ENCODE results near the gene RRN3. TPM values are rescaled to one million over a fixed set of nuclear protein-coding genes. Genes with fewer than 3 reads are reported as not detected.
A peak's percentile ranks its signal among the peaks of the same experiment; 100 is the strongest.
"Not testable (repeated sequence)": the region's sequence is repeated elsewhere in the genome, so short reads cannot be mapped to it uniquely, and the experiment has no call there.

RRN3 gene
- total RNA-seq: 10 to 100 TPM; 24.7 to 56.9 (median 38.1) TPM

DNA sequence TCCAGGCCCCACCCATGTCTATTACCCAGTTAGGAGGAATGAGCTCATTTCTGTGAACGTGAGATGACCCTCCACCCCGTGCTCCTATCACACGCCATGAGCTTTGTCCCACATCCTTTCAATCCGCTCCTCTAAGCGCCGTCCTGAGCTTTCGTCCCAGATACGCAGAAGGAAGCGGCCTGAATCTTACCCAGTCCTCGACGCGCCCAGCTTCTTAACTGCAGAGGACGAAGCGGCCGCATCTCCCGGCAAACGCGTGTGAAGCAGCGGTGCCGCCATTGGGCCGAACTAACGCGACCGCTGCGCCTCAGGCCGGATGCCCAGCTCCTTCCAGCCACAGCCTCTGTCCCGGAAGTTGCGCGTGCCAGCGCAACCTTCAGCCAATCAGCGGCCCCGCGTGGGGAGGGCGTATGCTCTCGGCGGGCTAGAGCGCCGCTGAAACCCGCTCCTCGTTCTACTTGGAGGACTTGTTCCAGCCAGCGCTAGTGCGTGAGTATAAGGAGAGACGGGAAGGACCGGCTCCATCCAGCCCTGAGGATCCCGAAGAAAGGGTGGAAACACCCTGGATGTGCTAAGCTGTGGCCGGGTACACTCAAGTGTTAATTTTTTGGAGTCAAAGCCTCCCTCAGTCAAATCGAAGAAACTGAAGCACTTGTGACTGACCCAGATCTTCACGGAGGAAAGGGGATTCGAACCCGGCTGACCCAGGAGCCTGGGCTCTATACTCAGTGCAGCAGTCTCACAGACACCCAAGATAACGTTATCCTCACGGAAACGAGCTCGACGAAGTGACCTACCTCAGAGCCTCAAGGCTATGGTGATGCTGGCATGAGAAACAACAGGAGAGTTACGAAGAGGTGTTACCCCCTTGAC is at the start of gene RRN3:
TSS of gene RRN3 (minus strand) at position 318 of the 873 bp plus-strand sequence. CDS start at position 279, 39 bp downstream.
- H3K9me3 ChIP-seq; intact Hi-C loops (cut with DNase I; ENCODE audit: low total_unique reads); H3K27me3 ChIP-seq; H3K36me3 ChIP-seq; H3K4me1 ChIP-seq: not testable (repeated sequence)
- peak; percentile 89 to 94 for DNase-seq
- peak within 1 kb of the TSS; percentile 64 to 76 for H3K4me3 ChIP-seq
- H3K27ac ChIP-seq: peak within 1 kb of the TSS; percentile 76 to 79
- peak in 1 of 4 experiments; percentile 31 for TF ChIP-seq CTCF (IDR thresholded peaks at IDR 0.05)
- TF ChIP-seq POLR2A (IDR thresholded peaks at IDR 0.05): peak; percentile 47 to 60

DNA sequence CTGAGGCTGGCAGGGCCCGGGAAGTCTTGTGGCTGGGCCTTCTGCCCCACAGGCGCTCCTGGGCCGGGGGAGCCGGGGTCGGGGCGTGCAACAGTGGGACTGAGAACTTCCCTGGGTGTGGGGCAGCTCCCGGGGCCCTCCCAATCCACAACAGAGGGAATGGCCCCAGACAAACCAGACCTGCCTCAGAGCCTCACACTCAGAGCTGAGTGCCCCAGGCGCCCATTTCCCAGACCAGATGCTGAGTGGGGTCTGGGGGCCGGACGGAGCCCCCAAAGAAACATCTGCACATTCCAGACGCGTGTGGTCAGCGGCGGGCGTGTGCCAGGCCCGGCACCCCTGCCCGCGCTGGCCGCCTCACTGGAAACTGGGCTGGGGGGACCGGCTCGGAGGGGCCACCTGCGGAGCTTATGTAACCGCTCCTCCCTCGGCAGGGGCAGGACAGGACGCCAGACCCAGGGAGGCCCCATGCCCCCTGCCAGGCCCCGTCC is 49.6 kb upstream of the RRN3 start:
- intact Hi-C loops (cut with DNase I; ENCODE audit: low total_unique reads); H3K9me3 ChIP-seq; H3K36me3 ChIP-seq; DNase-seq; H3K27me3 ChIP-seq: not testable (repeated sequence)
- Histone ChIP-seq H3K4me3 (peak overlapping the region; percentile 24 to 30), H3K27ac (peak overlapping the region; percentile 89 to 94), H3K4me1 (peaks cover 7 to 24% of the 10 kb centered on the region in 2 donors)

GRCh38 chr16:15142891-15143600 is 49.0 kb upstream of the RRN3 start:
- Histone ChIP-seq H3K4me1 (peaks cover 7 to 24% of the 10 kb centered on the region in 2 donors), H3K27ac (peak overlapping the region; percentile 89 to 94), H3K4me3 (peak overlapping the region in 1 of 2 donors; percentile 30)
- H3K9me3 ChIP-seq; DNase-seq; H3K27me3 ChIP-seq; H3K36me3 ChIP-seq; intact Hi-C loops (cut with DNase I; ENCODE audit: low total_unique reads): not testable (repeated sequence)

- H3K27me3 ChIP-seq; H3K36me3 ChIP-seq; H3K4me3 ChIP-seq; intact Hi-C loops (cut with DNase I; ENCODE audit: low total_unique reads); H3K9me3 ChIP-seq: not testable (repeated sequence)
- peak overlapping the region; percentile 89 to 94 for H3K27ac ChIP-seq
- DNase-seq: peak; percentile 54 to 55
- peaks cover 7 to 24% of the 10 kb centered on the region in 2 donors for H3K4me1 ChIP-seq
Measured at GRCh38 chr16:15142107-15142890, 48.2 kb upstream of the RRN3 start.

DNA sequence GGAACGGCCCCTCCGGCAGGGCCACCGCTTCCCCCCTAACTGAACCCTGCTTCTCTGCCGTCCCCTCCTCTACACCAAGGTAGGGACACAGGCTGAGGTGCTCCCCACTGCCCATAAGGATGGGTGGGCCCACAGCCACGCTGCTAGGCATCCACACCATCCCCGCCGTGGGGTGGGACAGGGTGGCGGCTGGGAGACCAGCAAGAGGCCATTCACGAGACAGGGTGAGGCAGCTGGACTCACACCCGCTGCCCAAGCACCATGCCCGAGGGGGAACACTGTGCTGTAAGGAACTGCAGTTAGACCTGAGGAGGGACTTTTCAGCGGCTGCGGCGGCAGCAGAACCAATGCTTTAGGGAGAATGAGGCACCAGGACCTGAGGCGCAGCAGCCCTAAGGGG is 47.5 kb upstream of the RRN3 start:
- Histone ChIP-seq H3K27ac (peak overlapping the region; percentile 59 to 89), H3K27me3 (no peaks in the 10 kb centered on the region), H3K4me1 (peaks cover 7 to 24% of the 10 kb centered on the region in 2 donors), H3K36me3 (no peaks in the 10 kb centered on the region), H3K9me3 (no peaks in the 10 kb centered on the region), H3K4me3 (no peak overlapping the region)
- TF ChIP-seq POLR2A (IDR thresholded peaks at IDR 0.05) (no peak), CTCF (IDR thresholded peaks at IDR 0.05) (no peak)
- intact Hi-C loops (cut with DNase I; ENCODE audit: low total_unique reads): no loop called here
- no peak for DNase-seq

DNA sequence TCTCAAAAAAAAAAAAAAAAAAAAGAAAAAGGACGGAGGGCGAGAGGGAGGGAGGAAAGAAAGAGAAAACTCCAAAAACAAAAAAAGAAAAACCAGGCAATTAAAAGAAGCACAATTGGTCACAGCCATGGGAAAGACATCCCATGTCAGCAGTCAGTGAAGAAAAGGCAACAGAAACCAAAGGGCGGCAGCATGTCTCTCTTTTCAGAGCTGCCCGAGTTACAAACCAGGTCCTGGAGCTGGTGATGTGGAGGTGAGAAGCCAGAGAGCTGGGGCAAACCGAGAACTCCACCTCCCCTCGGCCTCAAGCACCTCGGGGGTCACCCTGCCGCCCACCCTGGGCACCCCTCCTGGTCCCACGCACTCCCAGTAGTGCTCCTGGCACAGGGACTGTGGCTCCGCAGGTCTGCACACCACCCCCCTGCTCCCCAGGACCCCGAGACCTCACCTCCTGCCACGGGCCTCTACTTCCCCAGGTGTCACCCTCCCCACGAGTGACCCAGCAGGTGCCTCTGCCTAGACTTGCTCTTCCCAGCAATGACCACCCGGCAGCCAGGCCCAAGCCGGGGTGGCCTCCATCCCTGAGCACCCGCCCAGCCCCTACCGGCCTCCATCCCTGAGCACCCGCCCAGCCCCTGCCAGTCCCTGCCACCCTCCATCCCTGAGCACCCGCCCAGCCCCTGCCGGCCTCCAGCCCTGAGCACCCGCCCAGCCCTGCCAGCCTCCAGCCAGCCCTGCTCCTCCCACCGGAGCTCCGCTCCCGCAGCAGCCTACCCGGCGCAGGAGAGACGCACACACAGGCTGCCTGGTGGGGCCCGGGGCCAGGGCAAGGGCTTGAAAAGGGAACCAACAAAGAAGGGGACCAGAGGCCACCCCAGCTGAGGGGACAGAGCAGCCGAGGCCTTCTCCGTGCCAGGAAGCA is 46.6 kb upstream of the RRN3 start:
- H3K36me3 ChIP-seq; H3K27me3 ChIP-seq; H3K4me3 ChIP-seq; intact Hi-C loops (cut with DNase I; ENCODE audit: low total_unique reads); H3K9me3 ChIP-seq: not testable (repeated sequence)
- H3K4me1 ChIP-seq: peaks cover 2 to 24% of the 10 kb centered on the region in 2 donors
- DNase-seq: peak; percentile 35
- H3K27ac ChIP-seq: peak overlapping the region in 1 of 2 donors; percentile 89

DNA sequence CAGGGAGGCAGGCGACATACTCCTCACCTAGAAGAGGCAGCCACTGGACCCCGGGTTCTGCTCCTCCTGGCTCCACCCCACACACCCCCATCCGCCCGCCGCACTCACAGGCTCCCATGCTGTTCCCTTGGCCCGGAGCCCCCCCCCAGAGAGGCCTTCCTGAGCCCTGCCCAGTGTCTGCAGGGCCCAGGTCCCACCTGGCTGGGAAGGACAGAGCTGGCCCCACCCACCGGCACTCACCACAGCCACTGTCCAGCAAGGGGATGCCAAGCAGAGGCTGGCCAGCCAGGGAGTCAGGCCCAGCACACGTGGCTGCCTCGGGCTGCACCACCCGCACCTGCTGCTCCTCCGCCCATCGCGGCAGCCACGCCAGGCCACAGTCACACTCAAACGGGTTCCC is 43.4 kb upstream of the RRN3 start:
- H3K27me3 ChIP-seq; H3K27ac ChIP-seq; H3K4me3 ChIP-seq; H3K36me3 ChIP-seq; H3K9me3 ChIP-seq; intact Hi-C loops (cut with DNase I; ENCODE audit: low total_unique reads); DNase-seq; H3K4me1 ChIP-seq: not testable (repeated sequence)

DNA sequence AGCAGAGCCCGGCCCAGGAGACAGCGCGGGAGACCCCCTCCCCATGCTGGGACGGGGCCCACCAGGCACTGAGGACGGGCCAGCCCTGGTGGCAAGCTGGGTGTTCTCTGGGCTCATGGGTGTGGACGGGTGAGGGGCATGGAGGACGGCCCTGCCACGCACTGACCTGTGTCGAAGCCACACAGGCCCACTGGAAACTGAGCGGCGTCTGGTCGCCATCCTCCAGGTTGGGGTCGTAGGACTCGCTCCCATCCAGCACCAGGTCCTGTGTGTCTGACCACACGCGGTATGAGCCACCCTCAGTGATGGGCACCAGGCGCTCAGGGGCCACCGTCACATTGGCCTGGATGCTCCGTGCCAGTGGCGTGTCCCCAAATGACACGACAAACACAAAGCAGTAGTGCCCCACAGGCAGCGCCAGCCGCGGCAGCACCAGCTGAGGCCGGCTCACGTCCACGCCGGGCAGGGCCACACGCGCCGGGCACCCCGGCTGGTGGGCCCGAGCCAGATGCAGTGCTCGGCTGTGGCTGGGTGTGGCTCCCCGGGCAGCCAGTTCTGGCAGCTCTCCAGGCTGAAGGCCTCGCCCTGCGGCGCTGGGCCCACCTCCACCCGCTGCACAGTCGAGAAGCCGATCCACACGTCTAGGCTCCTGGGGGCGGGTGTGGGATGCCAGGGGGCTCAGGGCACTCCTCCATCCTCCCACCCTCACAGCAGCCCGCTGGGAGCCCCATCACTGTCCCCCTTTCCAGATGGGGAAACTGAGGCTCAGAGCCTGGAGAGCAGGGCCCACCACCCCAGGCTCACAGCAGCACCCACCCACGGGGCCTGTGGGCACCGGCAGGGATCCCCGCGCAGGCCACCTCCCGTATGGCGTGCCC is 41.6 kb upstream of the RRN3 start:
- H3K36me3 ChIP-seq; H3K27ac ChIP-seq; H3K4me1 ChIP-seq; intact Hi-C loops (cut with DNase I; ENCODE audit: low total_unique reads); H3K9me3 ChIP-seq; H3K4me3 ChIP-seq; H3K27me3 ChIP-seq; DNase-seq: not testable (repeated sequence)
